Hematopoietic multipotent progenitor cell (in vitro differentiated cells): ENCODE measurements around the gene METTL27. TPM values are rescaled to one million over a fixed set of nuclear protein-coding genes. Genes with fewer than 3 reads are reported as not detected.

Experiments used
- total RNA-seq: library from RNA; depleted of rRNA; stranded (reverse); fragments of >200 nt; gene quantifications from one replicate; pipeline ENCODE4 v1.2.3, GENCODE V29; 2012

METTL27 gene
- total RNA-seq, 1 donor: 0.27 TPM

Other genes starting within 250 kb of the METTL27 start
- gene MLXIPL, start 218.0 kb downstream of the METTL27 start, total RNA-seq: not detected
- not detected for gene VPS37D, start 174.7 kb downstream of the METTL27 start, total RNA-seq
- 4.8 TPM for gene DNAJC30, start 159.1 kb downstream of the METTL27 start, total RNA-seq
- gene BUD23, start 158.9 kb downstream of the METTL27 start, total RNA-seq: 20.2 TPM
- gene STX1A, start 122.8 kb downstream of the METTL27 start, total RNA-seq: 0.27 TPM
- 11.3 TPM for gene ABHD11, start 103.7 kb downstream of the METTL27 start, total RNA-seq
- gene CLDN3, start 72.2 kb downstream of the METTL27 start, total RNA-seq: not detected
- under 0.01 TPM for gene CLDN4, start 11.5 kb downstream of the METTL27 start, total RNA-seq
- gene TMEM270, start 18.6 kb upstream of the METTL27 start, total RNA-seq: not detected
- 27.5 TPM for gene ELN, start 185.7 kb upstream of the METTL27 start, total RNA-seq
- gene LIMK1, start 241.3 kb upstream of the METTL27 start, total RNA-seq: 22.4 TPM